A673 (cell line): ENCODE results near the gene SLC26A8.
"Not testable (repeated sequence)": the region's sequence is repeated elsewhere in the genome, so short reads cannot be mapped to it uniquely, and the experiment has no call there.

ENCODE experiments used
- CTCF ChIP-seq: fragments of 300-800, 200-600 bp; sonication (generic); conservative IDR thresholded peaks from 2 replicates; pipeline ENCODE4 v1.5.1; 2017; ENCODE audit warnings: low read depth, mild to moderate bottlenecking, antibody characterized with exemption, low read length, moderate library complexity, mixed read lengths
- EZH2 ChIP-seq: fragments of 200-600 bp; sonication (generic); IDR thresholded peaks from 2 replicates; pipeline ENCODE4 v1.6.1; 2017; ENCODE audit warnings: borderline replicate concordance, low read depth, mild to moderate bottlenecking, mixed read lengths, antibody characterized with exemption, low read length; ENCODE audit not compliant: poor library complexity, severe bottlenecking

GRCh38 chr6:35980126-35980525 is 44.3 kb downstream of the SLC26A8 start:
- TF ChIP-seq CTCF, EZH2: not testable (repeated sequence)
